ELR (cell line): ENCODE results near the gene GBE1.
A peak's percentile ranks its signal among the peaks of the same experiment; 100 is the strongest.
"Not testable (repeated sequence)": the region's sequence is repeated elsewhere in the genome, so short reads cannot be mapped to it uniquely, and the experiment has no call there.

ENCODE experiments used
- DNase-seq: peaks from one replicate; pipeline ENCODE4 v3.0.0-alpha.2; 2015; ENCODE audit warnings: low read depth

GBE1 gene

GRCh38 chr3:81753416-81754027, 7.9 kb downstream of the GBE1 start:
- DNase-seq, result no peak

GRCh38 chr3:81752604-81753003, 8.8 kb downstream of the GBE1 start:
- DNase-seq, result no peak

GRCh38 chr3:81749265-81749664, 12.2 kb downstream of the GBE1 start:
- peak; percentile 43 for DNase-seq

DNA sequence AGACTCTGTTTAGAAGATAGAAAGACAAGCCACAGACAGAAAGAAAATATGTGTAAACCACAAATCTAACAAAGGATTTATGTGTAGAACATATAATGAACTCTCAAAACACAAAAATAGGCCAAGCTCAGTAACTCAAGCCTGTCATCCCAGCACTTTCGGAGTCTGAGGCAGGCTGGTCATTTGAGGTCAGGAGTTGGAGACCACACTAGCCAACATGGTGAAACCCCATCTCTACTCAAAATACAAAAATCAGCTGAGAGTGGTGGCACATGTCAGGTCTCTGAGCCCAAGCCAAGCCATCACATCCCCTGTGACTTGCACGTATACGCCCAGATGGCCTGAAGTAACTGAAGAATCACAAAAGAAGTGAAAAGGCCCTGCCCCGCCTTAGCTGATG, 14.2 kb downstream of the GBE1 start:
- DNase-seq, result not testable (repeated sequence)

DNA sequence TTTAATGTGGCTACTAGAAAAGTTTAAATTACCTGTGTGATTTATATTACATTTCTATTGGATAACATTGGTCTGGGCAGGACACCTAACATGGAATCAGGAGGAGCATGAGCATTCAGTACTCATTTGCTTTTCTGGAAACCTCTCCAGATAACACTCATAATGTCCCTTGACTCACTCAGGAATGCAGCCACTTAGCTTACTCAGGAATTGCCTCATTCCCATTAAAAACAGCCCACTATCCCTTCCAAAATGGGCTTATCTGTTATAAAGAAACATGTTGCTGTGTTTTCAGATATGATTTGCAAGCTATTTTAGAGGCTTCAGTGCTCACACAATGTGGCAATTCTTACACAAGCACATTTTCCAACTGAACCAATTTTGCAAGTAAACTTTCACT, 17.1 kb downstream of the GBE1 start:
- peak; percentile 94 for DNase-seq

DNA sequence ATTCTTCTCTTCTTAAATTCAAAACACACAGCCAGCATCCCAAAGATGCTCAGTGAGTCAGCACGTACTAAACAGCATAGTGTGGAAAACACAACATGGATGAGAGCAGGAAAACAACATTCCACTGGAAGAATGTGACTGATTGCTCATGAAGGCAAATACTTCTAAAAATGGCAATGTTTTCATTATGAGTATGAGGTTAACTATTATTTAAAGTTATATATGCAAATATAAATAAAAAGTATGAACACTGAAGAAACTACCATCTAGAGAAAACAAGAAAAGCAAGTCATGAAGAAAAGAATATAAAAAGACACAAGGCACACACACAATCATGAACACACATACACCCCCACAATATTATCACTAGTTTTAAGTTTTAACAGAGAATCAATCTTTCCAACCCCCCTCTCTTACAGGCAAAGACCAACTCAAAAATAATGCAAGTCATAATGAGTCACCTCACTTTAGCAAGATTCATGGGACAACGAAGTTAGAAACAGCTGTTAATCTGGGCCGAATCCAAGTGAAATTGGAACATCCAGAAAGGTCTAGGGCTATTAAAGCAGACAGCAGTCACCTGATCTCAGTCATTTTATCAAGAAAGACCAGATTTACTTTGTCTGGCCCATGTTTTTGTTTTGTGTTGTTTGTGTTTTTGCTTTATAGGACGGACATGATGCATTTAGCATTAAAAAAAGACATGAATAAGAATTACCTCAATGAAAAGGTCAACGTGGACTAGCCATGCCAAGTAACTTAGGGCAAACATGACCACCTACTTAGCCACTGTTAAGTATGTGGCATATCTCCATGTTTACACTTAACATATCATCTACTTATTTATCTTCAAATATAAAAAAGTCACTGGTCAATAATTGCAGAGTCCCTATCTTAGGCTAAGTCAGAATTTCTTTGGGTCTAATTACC, 18.1 kb downstream of the GBE1 start:
- peak; percentile 96 for DNase-seq

GRCh38 chr3:81742581-81742980, 18.9 kb downstream of the GBE1 start:
- DNase-seq, result peak; percentile 57

- DNase-seq, result no peak
These were observed 20.2 kb downstream of the GBE1 start for GRCh38 chr3:81741216-81741615.

DNA sequence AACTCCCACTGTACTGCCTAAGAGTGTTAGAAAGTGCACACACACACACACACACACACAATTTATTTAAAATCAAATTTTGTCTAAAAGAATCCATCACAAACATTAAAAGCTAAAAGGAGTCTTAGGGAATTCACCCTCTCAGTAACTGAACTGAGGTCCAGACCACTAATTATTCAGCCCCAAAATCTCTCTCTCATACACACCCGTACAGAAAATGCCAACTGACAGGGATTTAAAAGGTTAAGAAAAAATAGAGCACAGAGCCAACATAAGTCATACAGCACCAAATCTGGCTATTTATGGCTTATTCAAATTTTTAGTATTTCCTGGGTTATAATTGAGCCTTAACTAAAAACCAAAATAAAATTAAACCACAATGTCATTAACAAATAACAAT, 20.7 kb downstream of the GBE1 start:
- no peak for DNase-seq

GRCh38 chr3:81735334-81735733, 26.1 kb downstream of the GBE1 start:
- DNase-seq, result no peak

GRCh38 chr3:81734742-81735141, 26.7 kb downstream of the GBE1 start:
- no peak for DNase-seq

DNA sequence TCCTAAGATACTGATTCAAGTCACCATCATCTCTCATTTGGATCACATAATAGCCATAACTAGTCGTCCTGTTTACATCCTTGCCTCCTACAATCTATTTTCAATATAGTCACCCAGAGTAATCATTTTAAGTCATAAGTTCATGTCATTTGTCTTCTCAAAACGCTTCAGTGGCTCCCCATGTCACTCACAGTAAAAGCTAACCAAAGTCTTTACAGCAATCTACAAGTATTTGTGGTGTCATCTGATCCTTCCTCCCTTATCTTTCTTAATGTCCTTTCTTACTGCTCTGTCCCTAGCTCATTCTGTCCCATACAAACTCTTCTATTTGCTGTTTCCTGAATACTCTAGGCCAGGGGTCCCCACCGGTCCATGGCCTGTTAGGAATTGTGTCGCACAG, 28.8 kb downstream of the GBE1 start:
- no peak for DNase-seq

- DNase-seq, result peak; percentile 81
These were observed 32.5 kb downstream of the GBE1 start for GRCh38 chr3:81728766-81729544.

- peak; percentile 92 for DNase-seq
These were observed 34.7 kb downstream of the GBE1 start for GRCh38 chr3:81726735-81727134.

GRCh38 chr3:81726132-81726531, 35.3 kb downstream of the GBE1 start:
- DNase-seq, result peak; percentile 73

- peak; percentile 71 for DNase-seq
These were observed 37.6 kb downstream of the GBE1 start for GRCh38 chr3:81723732-81724313.

DNA sequence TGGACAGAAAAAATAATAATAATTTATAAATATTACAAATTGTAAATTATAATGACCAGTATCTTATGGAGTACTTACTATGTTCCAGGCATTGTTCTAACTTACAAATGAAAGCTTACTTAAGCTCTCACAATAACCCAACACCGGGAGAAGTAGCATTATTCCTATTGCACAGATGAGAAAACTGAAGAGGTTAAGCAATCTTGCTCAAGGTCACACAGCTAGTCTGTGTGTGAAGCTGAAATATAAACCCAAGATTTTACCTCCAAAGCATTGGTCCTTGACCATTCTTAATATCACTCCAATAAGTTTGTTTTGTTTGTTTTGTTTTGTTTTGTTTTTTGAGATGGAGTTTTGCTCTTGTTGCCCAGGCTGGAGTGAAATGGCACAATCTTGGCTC, 43.1 kb downstream of the GBE1 start:
- no peak for DNase-seq

DNA sequence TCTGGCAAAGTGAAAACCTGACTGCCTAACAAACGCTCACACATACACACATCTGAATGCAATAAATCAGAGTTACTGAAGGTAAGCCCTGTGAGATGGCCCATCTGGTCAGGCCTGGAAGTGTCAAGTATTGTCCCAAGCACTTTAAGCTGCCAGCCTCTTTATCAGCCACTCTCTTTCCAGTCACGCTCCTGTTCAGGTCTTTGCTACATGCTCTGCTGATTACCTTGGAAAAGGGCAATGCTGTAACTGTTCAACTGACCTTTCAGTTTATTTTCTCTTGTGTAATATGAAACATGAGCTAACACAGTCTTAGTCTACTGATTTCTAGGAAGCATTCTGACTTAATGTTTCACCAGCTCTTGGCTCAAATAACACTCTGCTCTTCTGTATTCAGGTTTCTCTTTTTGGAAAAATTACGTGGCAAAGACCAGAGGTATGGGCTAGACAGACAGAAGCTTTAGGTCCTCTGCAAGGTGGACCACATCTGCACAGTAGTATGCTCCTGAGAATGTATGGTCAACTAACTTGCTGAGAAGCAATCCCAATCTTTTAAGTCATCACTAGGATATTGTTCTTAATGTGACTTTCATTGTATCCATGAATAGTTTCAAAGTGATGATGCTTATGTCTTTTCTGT, 44.5 kb downstream of the GBE1 start:
- DNase-seq, result no peak

GRCh38 chr3:81713031-81713430, 48.4 kb downstream of the GBE1 start:
- no peak for DNase-seq

DNA sequence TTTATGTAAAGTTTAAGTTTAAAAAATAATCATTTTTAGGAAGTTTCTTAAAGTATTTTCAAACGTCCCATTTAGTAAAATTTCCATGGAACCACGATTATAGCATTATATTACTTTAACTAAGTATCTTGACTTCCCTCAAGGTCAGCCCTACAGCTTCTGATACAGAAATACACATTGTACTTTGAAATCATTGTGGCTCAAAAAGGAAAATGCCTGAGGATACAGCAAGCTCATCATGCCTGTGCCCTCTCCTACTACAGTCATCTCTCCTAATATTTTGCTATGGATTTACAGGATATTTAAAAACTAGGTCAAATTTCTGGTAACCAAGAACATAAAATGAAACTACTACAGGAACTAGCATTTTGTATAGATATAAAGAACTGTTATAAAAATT, 51.8 kb downstream of the GBE1 start:
- DNase-seq, result no peak

DNA sequence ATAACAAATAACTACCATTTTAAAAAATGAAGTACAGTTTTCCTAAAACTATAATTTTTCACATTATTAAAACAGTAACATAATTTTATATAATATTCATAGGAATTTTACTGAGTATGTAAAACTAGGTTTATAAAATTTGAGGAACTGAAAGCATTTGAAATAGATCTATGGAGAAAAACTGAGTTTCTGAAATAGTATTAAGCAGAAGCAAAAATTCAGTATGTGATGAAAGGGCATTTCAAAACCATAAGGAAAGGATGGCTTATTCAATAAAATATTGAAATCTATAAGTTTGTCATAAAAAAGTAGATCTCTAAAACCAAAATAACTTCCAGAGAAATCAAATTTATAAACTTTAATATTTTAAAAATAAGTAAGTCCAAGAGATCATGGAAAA, 53.4 kb downstream of the GBE1 start:
- no peak for DNase-seq

DNA sequence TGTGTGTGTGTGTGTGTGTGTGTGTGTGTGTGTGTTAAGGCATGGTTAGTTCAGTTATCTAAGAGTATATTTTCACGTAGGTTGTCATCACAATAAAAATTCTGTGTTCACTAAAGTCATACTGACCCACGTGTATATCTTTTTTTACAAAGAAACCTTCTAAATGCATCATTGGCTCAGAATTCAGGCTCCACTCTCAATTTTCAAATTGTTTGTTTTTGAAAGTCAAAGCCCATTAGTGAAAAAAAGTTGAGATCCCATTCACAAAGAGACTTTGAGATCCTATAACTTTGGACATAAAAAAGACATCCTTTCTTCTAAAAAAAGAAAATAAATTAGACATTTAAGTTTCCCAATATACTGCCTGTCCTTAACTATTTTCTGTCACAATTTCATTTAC, 59.3 kb downstream of the GBE1 start:
- no peak for DNase-seq
